GM13976 (cell line): ENCODE data around the gene GFI1.
A peak's percentile ranks its signal among the peaks of the same experiment; 100 is the strongest.

Experiments used
- DNase-seq: peaks from one replicate; pipeline ENCODE4 v3.0.0; 2012; ENCODE audit warnings: low spot score
- CTCF ChIP-seq: IDR thresholded peaks from 2 replicates; pipeline ENCODE4 v1.5.1; 2012; ENCODE audit warnings: borderline replicate concordance, mild to moderate bottlenecking; ENCODE audit not compliant: insufficient read depth; ENCODE audit errors: extremely low read depth, missing control alignments, control extremely low read depth
- in situ Hi-C: fragments of 300-500 bp; cut with MboI; formaldehyde crosslinking; loops from one replicate; pipeline ENCODE4 v1.12.0; 2022; ENCODE audit warnings: low sequenced_read_pairs, mixed read lengths, inconsistent platforms; ENCODE audit not compliant: unreplicated experiment

GFI1 gene

GRCh38 chr1:92476071-92476631 is 10.6 kb downstream of the GFI1 start:
- no peak for TF ChIP-seq CTCF
- in situ Hi-C loops: no loop called here
- DNase-seq: peak; percentile 46

GRCh38 chr1:92475029-92475428 is 11.7 kb downstream of the GFI1 start:
- no peak for DNase-seq
- TF ChIP-seq CTCF: no peak
- in situ Hi-C loops: no loop called here

GRCh38 chr1:92473781-92474495 is 12.8 kb downstream of the GFI1 start:
- peak; percentile 45 for DNase-seq
- no peak for TF ChIP-seq CTCF
- in situ Hi-C loops: no loop called here

- no peak for DNase-seq
- in situ Hi-C loops: no loop called here
- no peak for TF ChIP-seq CTCF
Measured at GRCh38 chr1:92470216-92470615, 16.5 kb downstream of the GFI1 start.

GRCh38 chr1:92466683-92467352 is 19.9 kb downstream of the GFI1 start:
- DNase-seq: no peak
- in situ Hi-C loops: loop anchor here (10.0 kb wide), 1 partner anchor 138 kb away; no protein-coding TSS in a partner anchor

GRCh38 chr1:92465256-92465647 is 21.5 kb downstream of the GFI1 start:
- no peak for DNase-seq
- in situ Hi-C loops: loop anchor here (10.0 kb wide), 1 partner anchor 140 kb away; no protein-coding TSS in a partner anchor
- TF ChIP-seq CTCF: no peak

More at GRCh38 chr1:92466683-92467352, 19.9 kb downstream of the GFI1 start:
- TF ChIP-seq CTCF: no peak
